GM12873 (cell line): ENCODE results near the gene TEF.
A peak's percentile ranks its signal among the peaks of the same experiment; 100 is the strongest.

Source experiments
- TF ChIP-seq, protein P1 (sequence below): IDR thresholded peaks from 2 replicates; pipeline ENCODE4 v1.5.1; 2012; ENCODE audit warnings: low read depth, mild to moderate bottlenecking, moderate library complexity, low read length, control low read depth; ENCODE audit not compliant: insufficient read depth; ENCODE audit errors: missing control alignments

The TEF gene

GRCh38 chr22:41401781-41402648 lies 20.3 kb downstream of the TEF start:
- TF ChIP-seq, protein P1, sequence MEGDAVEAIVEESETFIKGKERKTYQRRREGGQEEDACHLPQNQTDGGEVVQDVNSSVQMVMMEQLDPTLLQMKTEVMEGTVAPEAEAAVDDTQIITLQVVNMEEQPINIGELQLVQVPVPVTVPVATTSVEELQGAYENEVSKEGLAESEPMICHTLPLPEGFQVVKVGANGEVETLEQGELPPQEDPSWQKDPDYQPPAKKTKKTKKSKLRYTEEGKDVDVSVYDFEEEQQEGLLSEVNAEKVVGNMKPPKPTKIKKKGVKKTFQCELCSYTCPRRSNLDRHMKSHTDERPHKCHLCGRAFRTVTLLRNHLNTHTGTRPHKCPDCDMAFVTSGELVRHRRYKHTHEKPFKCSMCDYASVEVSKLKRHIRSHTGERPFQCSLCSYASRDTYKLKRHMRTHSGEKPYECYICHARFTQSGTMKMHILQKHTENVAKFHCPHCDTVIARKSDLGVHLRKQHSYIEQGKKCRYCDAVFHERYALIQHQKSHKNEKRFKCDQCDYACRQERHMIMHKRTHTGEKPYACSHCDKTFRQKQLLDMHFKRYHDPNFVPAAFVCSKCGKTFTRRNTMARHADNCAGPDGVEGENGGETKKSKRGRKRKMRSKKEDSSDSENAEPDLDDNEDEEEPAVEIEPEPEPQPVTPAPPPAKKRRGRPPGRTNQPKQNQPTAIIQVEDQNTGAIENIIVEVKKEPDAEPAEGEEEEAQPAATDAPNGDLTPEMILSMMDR, result no peak

- TF ChIP-seq, protein P1, result peak; percentile 99
These were observed 22.0 kb downstream of the TEF start for GRCh38 chr22:41403532-41404318.

DNA sequence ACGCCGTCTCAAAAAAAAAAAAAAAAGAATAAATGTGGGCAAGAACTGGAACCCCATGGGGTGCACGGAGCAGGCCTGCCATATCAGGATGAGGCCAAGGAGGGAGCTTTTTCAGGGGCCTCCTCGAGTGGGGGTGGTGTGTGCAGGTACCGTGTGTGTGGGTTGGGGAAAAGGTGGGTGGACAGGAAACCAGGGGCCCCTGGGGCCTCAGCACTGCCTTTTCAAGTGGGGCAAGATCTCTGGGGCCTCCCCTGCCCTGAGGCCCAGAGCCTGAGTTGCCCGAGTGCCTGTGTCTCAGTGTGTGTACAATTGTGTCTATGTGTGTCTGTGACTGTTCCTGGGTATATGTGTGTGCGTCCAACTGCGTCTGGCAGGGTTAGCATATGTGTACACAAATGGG lies 23.8 kb downstream of the TEF start:
- TF ChIP-seq, protein P1, result no peak

- TF ChIP-seq, protein P1, result no peak
These were observed 24.7 kb downstream of the TEF start for GRCh38 chr22:41406410-41406809.

DNA sequence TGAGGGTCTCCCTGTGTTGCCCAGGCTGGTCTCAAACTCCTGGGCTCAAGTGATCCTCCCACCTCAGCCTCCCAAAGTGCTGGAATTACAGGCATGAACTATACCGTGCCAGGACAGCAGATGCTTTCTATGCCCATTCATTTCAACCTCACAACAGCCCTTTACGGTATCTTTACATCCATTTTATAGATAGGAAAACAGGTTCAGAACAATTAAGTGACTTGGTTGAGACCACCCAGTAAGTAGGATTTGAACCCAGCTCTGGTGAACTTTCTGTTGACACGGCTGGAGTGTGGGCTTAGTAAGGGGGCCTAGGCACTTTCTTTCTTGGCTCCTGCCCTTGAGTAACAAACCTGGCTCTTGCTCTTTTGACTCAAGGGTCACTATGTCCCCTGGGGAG lies 25.7 kb downstream of the TEF start:
- TF ChIP-seq, protein P1, result no peak

DNA sequence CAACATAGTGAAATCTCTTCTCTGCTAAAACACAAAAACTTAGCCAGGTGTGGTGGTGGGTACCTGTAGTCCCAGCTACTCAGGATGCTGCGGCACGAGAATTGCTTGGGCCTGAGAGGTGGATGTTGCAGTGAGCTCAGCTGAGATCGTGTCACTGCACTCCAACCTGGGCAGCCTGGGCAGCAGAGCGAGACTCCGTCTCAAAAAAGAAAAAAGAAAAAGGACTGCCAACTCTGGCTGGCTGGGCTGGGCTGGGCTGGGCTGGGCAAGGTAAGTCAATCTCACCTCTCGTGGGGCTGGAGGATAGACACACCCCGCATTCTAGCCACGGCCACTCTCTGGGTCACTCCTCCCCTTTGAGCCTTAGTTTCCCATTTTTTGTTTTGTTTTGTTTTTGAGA lies 26.9 kb downstream of the TEF start:
- TF ChIP-seq, protein P1, result no peak

DNA sequence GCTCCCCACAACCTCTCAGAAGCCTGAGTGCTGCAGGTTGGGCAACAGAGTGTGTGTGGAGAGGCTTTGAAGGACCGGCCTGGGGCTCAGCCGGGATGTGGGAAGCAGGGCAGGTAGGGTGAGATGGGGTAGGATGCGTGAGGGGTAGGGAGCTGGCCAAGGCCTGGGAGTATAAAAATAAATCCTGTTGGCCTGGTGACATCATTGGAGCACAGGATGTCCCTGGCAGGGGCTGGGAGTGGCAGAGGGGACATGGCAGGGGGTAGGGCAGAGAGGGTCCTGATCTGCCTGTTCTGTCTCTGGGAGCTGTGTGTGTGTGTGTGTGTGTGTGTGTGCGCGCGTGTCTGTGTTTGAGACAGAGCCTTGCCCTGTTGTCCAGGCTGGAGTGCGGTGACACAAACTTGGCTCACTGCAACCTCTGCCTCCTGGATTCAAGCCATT lies 28.6 kb downstream of the TEF start:
- TF ChIP-seq, protein P1, result no peak
